ENCODE results near the gene EML4.
A peak's percentile ranks its signal among the peaks of the same experiment; 100 is the strongest.

- TF ChIP-seq FOXP1 (IDR thresholded peaks at IDR 0.05), result no peak
- peak; percentile 85 for TF ChIP-seq FOXP1 (CRISPR knock-in tag; IDR thresholded peaks at IDR 0.05)
- no peak for TF ChIP-seq GABPB1 (CRISPR knock-in tag; IDR thresholded peaks at IDR 0.05)
- no peak for TF ChIP-seq ZNF597 (CRISPR knock-in tag; IDR thresholded peaks at IDR 0.05)
- TF ChIP-seq TBP (CRISPR knock-in tag; IDR thresholded peaks at IDR 0.05), result no peak
- no peak for TF ChIP-seq SAFB2 (CRISPR knock-in tag; IDR thresholded peaks at IDR 0.05; ENCODE audit: borderline replicate concordance, low read depth)
- TF ChIP-seq TBX3 (IDR thresholded peaks at IDR 0.05; ENCODE audit: borderline replicate concordance), result no peak
- peak; percentile 34; the same call in 1 of the 2 replicates for TF ChIP-seq TAF1 (CRISPR knock-in tag; IDR thresholded peaks at IDR 0.05)
- TF ChIP-seq SP1 (IDR thresholded peaks at IDR 0.05), result no peak
- TF ChIP-seq SP1 (CRISPR knock-in tag; IDR thresholded peaks at IDR 0.05), result 0 out of 2 replicates have a peak, but pooled peaks have one; percentile 14
- 0 out of 2 replicates have a peak, but pooled peaks have one; percentile 8 for TF ChIP-seq CTCF (CRISPR knock-in tag; IDR thresholded peaks at IDR 0.05)
- no peak for TF ChIP-seq BRCA1 (CRISPR knock-in tag; IDR thresholded peaks at IDR 0.05)
Measured at GRCh38 chr2:42127425-42128424, 41.4 kb upstream of the EML4 start.

Measured in HepG2 (cell line).